ENCODE results near the gene GPC6.

The GPC6 gene

DNA sequence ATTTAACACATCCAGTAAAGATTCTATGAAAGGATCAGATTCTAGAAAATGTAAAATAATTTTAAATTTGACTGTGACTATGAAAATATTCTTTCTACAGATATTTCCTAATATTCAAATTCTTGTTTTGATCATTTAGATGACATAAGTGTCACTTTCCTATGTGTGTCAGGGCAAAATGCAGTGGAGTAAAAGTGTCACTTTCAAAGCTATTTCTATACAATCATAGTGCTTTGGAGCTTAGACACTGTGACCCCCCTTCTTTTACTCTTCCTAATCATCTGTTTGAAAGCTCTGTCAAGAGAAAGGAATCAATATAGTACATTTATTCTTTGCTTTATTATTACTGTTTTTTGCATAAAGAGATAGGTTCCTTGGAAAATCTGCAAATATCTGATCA is 760.9 kb downstream of the GPC6 start:
- no peak overlapping the region for H3K4me3 ChIP-seq (ENCODE audit: low read length)
- H2AFZ ChIP-seq (ENCODE audit: low read depth, low read length), result no peak overlapping the region
- no peak overlapping the region for H3K4me2 ChIP-seq (ENCODE audit: low read length)
- no peaks in the 10 kb centered on the region for H3K4me1 ChIP-seq (ENCODE audit: low read length)
- H3K27me3 ChIP-seq (ENCODE audit: low read depth, low read length), result no peaks in the 10 kb centered on the region
- TF ChIP-seq EZH2phosphoT487 (IDR thresholded peaks at IDR 0.05; ENCODE audit: low read depth), result no peak
- TF ChIP-seq, protein P1, sequence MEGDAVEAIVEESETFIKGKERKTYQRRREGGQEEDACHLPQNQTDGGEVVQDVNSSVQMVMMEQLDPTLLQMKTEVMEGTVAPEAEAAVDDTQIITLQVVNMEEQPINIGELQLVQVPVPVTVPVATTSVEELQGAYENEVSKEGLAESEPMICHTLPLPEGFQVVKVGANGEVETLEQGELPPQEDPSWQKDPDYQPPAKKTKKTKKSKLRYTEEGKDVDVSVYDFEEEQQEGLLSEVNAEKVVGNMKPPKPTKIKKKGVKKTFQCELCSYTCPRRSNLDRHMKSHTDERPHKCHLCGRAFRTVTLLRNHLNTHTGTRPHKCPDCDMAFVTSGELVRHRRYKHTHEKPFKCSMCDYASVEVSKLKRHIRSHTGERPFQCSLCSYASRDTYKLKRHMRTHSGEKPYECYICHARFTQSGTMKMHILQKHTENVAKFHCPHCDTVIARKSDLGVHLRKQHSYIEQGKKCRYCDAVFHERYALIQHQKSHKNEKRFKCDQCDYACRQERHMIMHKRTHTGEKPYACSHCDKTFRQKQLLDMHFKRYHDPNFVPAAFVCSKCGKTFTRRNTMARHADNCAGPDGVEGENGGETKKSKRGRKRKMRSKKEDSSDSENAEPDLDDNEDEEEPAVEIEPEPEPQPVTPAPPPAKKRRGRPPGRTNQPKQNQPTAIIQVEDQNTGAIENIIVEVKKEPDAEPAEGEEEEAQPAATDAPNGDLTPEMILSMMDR (IDR thresholded peaks at IDR 0.05; ENCODE audit: low read depth, low read length), result no peak
- H3K36me3 ChIP-seq (replicated peaks; ENCODE audit: low read depth, low read length), result no peaks in the 10 kb centered on the region
- no peak overlapping the region for H3K9ac ChIP-seq (ENCODE audit: low read length)
- no peak overlapping the region for H3K27ac ChIP-seq (ENCODE audit: low read length)
- no peaks in the 10 kb centered on the region for H4K20me1 ChIP-seq (ENCODE audit: insufficient read depth, low read length)
- H3K79me2 ChIP-seq (ENCODE audit: low read length), result no peaks in the 10 kb centered on the region
- H3K9me3 ChIP-seq (ENCODE audit: insufficient read depth, low read length), result no peaks in the 10 kb centered on the region

DNA sequence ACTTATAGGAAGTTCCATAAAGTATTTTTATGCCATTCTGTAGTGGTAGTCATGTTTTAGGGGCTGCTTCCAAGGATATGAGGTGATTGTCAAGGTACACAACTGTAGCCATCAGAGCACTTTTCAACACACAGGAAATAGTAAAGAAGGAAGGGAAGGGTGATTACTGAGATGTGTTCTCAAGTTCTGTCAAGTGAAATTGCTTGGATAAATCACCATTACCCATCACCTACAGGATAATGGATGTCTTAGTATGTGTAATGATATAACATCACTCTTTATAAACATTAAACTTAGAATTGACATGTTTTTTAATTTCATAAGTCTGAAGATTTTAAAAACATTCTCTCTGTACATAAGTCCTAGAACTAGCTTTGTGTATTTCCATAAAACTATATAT is 765.0 kb downstream of the GPC6 start:
- Histone ChIP-seq H3K4me1 (ENCODE audit: low read length) (no peaks in the 10 kb centered on the region), H3K27me3 (ENCODE audit: low read depth, low read length) (no peaks in the 10 kb centered on the region), H3K9ac (ENCODE audit: low read length) (no peak overlapping the region), H3K9me3 (ENCODE audit: insufficient read depth, low read length) (no peaks in the 10 kb centered on the region), H3K4me3 (ENCODE audit: low read length) (no peak overlapping the region), H3K36me3 (replicated peaks; ENCODE audit: low read depth, low read length) (no peaks in the 10 kb centered on the region), H2AFZ (ENCODE audit: low read depth, low read length) (no peak overlapping the region), H3K4me2 (ENCODE audit: low read length) (no peak overlapping the region), H3K79me2 (ENCODE audit: low read length) (no peaks in the 10 kb centered on the region), H4K20me1 (ENCODE audit: insufficient read depth, low read length) (no peaks in the 10 kb centered on the region), H3K27ac (ENCODE audit: low read length) (no peak overlapping the region)
- no peak for TF ChIP-seq EZH2phosphoT487 (IDR thresholded peaks at IDR 0.05; ENCODE audit: low read depth)

DNA sequence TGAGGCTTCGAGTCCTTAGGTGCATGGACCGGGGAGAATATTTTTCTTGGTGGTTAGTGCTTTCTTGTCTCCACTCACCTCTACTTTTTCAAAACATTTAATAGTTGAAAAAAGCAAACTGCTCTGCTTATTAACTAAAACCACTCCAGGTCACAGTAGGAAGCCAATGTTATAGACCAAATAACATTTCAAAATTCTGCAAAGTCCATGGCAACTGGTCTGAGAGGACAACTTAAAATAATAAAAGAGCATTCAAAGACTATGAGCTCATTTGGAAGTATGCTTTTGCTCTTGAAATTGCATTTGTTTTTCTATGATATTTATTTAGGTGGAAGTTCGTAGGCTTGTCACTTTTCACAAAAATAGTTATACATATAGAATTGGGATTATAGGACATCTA is 769.9 kb downstream of the GPC6 start:
- no peak overlapping the region for H3K9ac ChIP-seq (ENCODE audit: low read length)

DNA sequence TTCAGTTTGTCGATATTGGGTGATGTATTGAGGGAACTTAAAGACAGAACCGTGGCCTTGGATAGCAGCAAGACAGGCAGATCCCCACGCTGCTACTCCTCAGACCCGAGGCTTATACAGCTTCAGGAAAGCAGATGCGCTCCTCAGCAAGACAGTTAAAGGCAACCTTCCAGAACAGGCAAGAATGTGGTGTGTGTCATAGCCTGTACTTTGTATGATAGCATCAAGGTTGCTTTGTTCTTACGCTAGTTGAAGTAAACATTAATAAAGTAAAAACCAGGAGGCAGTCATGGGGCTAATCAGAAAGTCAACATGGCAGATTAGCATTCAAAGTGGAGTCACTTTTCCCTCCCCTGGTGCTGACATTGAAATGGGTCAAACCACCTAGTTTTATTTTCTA is 779.7 kb downstream of the GPC6 start:
- Histone ChIP-seq H2AFZ (ENCODE audit: low read depth, low read length) (no peak overlapping the region), H3K4me2 (ENCODE audit: low read length) (no peak overlapping the region), H3K4me1 (ENCODE audit: low read length) (no peaks in the 10 kb centered on the region), H3K79me2 (ENCODE audit: low read length) (no peaks in the 10 kb centered on the region), H3K27ac (ENCODE audit: low read length) (no peak overlapping the region), H3K9ac (ENCODE audit: low read length) (no peak overlapping the region), H3K4me3 (ENCODE audit: low read length) (no peak overlapping the region), H3K27me3 (ENCODE audit: low read depth, low read length) (no peaks in the 10 kb centered on the region), H3K9me3 (ENCODE audit: insufficient read depth, low read length) (no peaks in the 10 kb centered on the region), H3K36me3 (replicated peaks; ENCODE audit: low read depth, low read length) (no peaks in the 10 kb centered on the region), H4K20me1 (ENCODE audit: insufficient read depth, low read length) (no peaks in the 10 kb centered on the region)
- no peak for TF ChIP-seq EZH2phosphoT487 (IDR thresholded peaks at IDR 0.05; ENCODE audit: low read depth)
- TF ChIP-seq, protein P1 (IDR thresholded peaks at IDR 0.05; ENCODE audit: low read depth, low read length), result no peak

More for the DNA sequence above, 769.9 kb downstream of the GPC6 start:
- H3K4me2 ChIP-seq (ENCODE audit: low read length), result no peak overlapping the region
- TF ChIP-seq EZH2phosphoT487 (IDR thresholded peaks at IDR 0.05; ENCODE audit: low read depth), result no peak
- TF ChIP-seq, protein P1 (IDR thresholded peaks at IDR 0.05; ENCODE audit: low read depth, low read length), result no peak
- no peaks in the 10 kb centered on the region for H3K27me3 ChIP-seq (ENCODE audit: low read depth, low read length)
- H3K79me2 ChIP-seq (ENCODE audit: low read length), result no peaks in the 10 kb centered on the region
- no peaks in the 10 kb centered on the region for H3K4me1 ChIP-seq (ENCODE audit: low read length)
- no peaks in the 10 kb centered on the region for H3K36me3 ChIP-seq (replicated peaks; ENCODE audit: low read depth, low read length)
- no peak overlapping the region for H3K27ac ChIP-seq (ENCODE audit: low read length)
- no peak overlapping the region for H2AFZ ChIP-seq (ENCODE audit: low read depth, low read length)
- no peaks in the 10 kb centered on the region for H3K9me3 ChIP-seq (ENCODE audit: insufficient read depth, low read length)
- no peaks in the 10 kb centered on the region for H4K20me1 ChIP-seq (ENCODE audit: insufficient read depth, low read length)
- H3K4me3 ChIP-seq (ENCODE audit: low read length), result no peak overlapping the region

DNA sequence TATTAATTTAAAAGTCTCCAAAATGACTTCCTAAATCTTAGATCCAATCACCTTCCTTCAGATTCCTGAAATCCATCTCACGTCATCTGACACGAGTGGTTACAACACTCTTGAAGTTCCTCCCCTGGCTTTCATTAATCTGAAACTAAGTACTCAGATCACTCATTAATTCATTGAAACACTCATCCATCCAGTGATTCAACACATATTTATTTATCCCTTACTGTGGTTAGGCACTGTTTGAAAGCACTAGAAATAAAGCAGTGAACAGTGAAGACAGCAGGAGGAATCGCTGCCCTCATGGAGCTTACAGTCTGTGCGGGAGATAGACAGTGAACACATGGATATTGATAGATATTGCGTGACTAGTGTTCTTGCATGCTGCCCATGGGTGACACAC is 780.5 kb downstream of the GPC6 start:
- H4K20me1 ChIP-seq (ENCODE audit: insufficient read depth, low read length), result no peaks in the 10 kb centered on the region
- H3K4me1 ChIP-seq (ENCODE audit: low read length), result no peaks in the 10 kb centered on the region
- TF ChIP-seq EZH2phosphoT487 (IDR thresholded peaks at IDR 0.05; ENCODE audit: low read depth), result no peak
- TF ChIP-seq, protein P1 (IDR thresholded peaks at IDR 0.05; ENCODE audit: low read depth, low read length), result no peak
- H3K27ac ChIP-seq (ENCODE audit: low read length), result no peak overlapping the region
- H3K79me2 ChIP-seq (ENCODE audit: low read length), result no peaks in the 10 kb centered on the region
- H2AFZ ChIP-seq (ENCODE audit: low read depth, low read length), result no peak overlapping the region
- no peak overlapping the region for H3K4me3 ChIP-seq (ENCODE audit: low read length)
- H3K4me2 ChIP-seq (ENCODE audit: low read length), result no peak overlapping the region
- H3K36me3 ChIP-seq (replicated peaks; ENCODE audit: low read depth, low read length), result no peaks in the 10 kb centered on the region
- H3K9ac ChIP-seq (ENCODE audit: low read length), result no peak overlapping the region
- no peaks in the 10 kb centered on the region for H3K27me3 ChIP-seq (ENCODE audit: low read depth, low read length)
- no peaks in the 10 kb centered on the region for H3K9me3 ChIP-seq (ENCODE audit: insufficient read depth, low read length)
